Ectodermal cell (in vitro differentiated cells): ENCODE data around the gene TGFBR3.
"Not testable (repeated sequence)": the region's sequence is repeated elsewhere in the genome, so short reads cannot be mapped to it uniquely, and the experiment has no call there.

Experiments used
- H3K27ac ChIP-seq: 2 replicates; pipeline ENCODE4 v1.7.0; 2013; ENCODE audit warnings: mild to moderate bottlenecking, low read depth, low read length; ENCODE audit not compliant: insufficient read depth, poor library complexity, severe bottlenecking
- H3K27me3 ChIP-seq: 2 replicates; pipeline ENCODE4 v1.7.0; 2013; ENCODE audit warnings: mild to moderate bottlenecking, low read length; ENCODE audit not compliant: insufficient read depth, control insufficient read depth, poor library complexity, severe bottlenecking
- H3K36me3 ChIP-seq: one replicate; pipeline ENCODE4 v1.7.0; 2013; ENCODE audit warnings: low read length; ENCODE audit not compliant: control insufficient read depth, insufficient read depth
- H3K4me1 ChIP-seq: one replicate; pipeline ENCODE4 v1.7.0; 2013; ENCODE audit warnings: low read length; ENCODE audit not compliant: control insufficient read depth, insufficient read depth
- H3K4me3 ChIP-seq: 2 replicates; pipeline ENCODE4 v1.7.0; 2013; ENCODE audit warnings: low read depth, low read length, control low read depth; ENCODE audit not compliant: insufficient read depth
- H3K9me3 ChIP-seq: 2 replicates; pipeline ENCODE4 v1.7.0; 2013; ENCODE audit warnings: mild to moderate bottlenecking, low read length, moderate library complexity; ENCODE audit not compliant: control insufficient read depth
- WGBS, 2 experiments: methylation state at CpG; one replicate each; pipeline ENCODE4 v1.1.7; 2013; ENCODE audit warnings: missing lambda C conversion rate in 2 of 2; 5-methylcytosine and 5-hydroxymethylcytosine counted together

Gene TGFBR3

DNA sequence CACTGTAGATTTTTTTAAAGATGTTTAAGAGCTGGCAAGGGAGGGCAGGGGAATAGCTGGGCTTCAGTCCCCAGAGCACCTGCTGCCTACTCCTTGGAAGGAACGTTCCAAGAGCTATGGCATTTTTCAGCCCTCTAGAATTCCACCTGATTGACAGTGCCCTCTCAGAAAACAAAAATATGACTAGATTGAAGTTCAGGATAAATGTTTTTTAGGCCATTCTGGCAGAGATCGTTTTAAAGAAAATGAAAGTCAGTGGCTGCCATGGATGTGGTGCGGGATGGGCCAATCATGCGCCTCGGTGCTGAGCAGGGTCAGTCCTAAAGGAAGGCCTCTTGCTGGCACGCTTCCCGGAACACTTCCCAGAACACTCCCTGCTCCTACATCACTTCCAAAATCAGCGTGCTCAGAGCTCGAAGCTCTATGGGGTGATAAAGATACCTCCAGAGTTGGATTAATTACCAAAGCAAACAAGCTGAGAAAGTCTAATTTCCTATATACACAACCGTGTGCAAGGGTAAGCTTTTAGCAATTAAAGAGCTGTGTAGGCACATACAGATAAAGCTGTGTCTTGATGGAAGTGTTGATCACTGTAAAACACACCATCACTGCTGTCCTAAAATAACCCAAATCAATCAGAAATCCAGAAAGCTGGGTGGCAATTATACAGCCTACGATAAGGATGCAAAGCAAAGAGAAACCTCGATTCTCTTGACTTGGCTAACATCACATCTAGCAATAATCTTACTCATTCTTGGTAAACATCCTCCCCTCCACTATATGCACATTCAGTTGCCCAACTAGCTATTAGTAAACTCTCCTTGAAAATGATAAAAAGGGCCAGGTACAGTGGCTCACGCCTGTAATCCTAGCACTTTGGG is 34.6 kb downstream of the TGFBR3 start:
- Histone ChIP-seq H3K27me3 (no peaks in the 10 kb centered on the region), H3K4me3 (no peak overlapping the region), H3K4me1 (no peaks in the 10 kb centered on the region), H3K9me3 (no peaks in the 10 kb centered on the region), H3K36me3 (no peaks in the 10 kb centered on the region), H3K27ac (no peak overlapping the region)
- 86 to 94% methylated on average over 11 to 13 of the region's 13 CpGs for WGBS, 2 experiments

DNA sequence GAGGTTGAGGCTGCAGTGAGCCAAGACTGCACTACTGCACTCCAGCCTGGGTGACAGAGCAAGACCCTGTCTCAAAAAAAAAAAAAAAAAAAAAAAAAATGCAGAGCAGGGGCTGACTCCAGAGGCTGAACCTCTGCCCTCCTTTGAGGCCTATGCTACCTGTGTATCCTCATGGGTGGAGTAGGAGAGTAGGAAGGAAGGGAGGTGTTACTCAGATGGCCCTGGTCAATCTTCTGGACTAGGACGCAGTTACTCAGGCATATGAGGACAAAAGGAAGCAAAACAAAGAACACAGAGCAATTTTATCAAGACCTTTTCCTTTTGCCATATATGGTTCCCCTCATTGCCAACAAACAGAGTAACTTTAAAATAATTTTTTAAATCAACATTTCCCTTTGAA is 35.2 kb downstream of the TGFBR3 start:
- H3K4me3 ChIP-seq = no peak overlapping the region
- H3K27me3 ChIP-seq = no peaks in the 10 kb centered on the region
- no peaks in the 10 kb centered on the region for H3K9me3 ChIP-seq
- no peak overlapping the region for H3K27ac ChIP-seq
- WGBS, 2 experiments = 91 to 100% methylated on average over 1 of the region's 1 CpG
- H3K36me3 ChIP-seq = no peaks in the 10 kb centered on the region
- H3K4me1 ChIP-seq = peaks cover 3% of the 10 kb centered on the region

DNA sequence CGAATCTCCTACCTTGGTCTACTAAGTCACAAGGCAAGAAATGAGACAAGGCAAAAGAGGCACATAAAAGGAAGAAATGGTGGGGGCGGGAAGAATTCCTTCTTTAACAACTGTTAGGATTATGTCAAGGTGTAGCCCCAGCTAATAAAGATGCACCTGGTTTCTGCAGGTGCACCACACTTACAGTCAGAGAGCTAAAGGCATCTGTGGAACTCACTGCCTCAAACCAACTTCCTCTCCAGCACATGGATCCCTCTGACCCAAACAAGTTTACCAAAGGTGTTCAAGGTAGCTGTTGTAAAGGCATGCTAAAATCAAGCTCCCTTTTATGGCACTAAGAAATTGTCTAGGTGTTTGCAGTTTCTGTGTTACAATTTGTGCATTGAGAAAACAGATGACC is 38.1 kb downstream of the TGFBR3 start:
- Histone ChIP-seq H3K27ac (no peak overlapping the region), H3K4me3 (no peak overlapping the region), H3K36me3 (no peaks in the 10 kb centered on the region), H3K9me3 (no peaks in the 10 kb centered on the region), H3K4me1 (peaks cover 8% of the 10 kb centered on the region), H3K27me3 (no peaks in the 10 kb centered on the region)
- WGBS, 2 experiments = 92 to 97% methylated on average over 2 of the region's 2 CpGs

DNA sequence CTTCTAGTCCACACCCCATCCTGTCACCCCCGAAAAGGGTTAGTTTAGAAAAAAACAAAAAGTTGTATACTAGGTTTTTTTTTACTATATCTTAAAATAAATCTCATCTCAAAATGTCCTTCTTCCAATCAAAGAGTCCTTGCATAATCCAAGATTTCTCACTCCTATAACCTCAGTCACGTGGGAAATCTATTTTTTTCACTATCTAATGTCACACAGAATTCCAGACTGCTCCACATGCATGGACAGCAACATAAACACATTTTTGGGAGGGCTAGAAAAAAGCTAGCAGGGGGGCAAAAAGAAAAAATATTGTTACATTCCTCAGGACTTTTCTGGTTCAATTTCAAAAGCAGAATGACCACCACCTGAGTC is 39.3 kb downstream of the TGFBR3 start:
- Histone ChIP-seq H3K27ac (no peak overlapping the region), H3K27me3 (no peaks in the 10 kb centered on the region), H3K9me3 (no peaks in the 10 kb centered on the region), H3K36me3 (no peaks in the 10 kb centered on the region), H3K4me3 (no peak overlapping the region), H3K4me1 (peaks cover 8% of the 10 kb centered on the region)
- WGBS, 2 experiments = 93 to 100% methylated on average over 1 of the region's 2 CpGs

DNA sequence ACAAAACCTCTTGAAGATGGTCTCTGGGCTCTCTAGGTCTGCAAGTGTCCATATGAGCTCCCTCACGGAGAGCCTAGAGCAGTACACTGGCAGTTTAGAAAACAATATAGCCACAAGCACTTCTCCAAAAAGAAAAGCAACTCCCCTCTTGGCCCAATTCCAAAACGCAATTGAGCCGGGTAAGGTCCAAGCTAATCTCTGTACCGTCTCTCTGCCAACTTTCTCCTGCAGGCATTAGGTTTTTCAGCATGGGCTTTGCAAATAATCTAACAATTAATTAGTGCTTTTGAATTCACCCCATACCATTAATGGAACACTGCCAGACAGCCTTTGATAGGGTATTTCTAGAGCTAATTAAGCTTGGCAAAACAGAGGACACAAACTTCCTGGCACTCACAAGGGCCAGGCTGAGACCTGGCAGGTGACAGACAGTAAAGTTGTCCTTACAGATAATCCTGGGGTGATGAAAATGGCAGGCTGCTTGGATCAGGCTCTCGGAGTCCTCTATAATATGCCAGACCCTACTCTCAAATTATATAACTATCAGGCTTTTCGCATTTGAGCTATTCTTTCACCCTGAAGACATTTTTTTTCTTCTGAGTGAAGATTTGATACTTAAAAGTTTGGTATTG is 39.8 kb downstream of the TGFBR3 start:
- 67 to 75% methylated on average over 5 of the region's 6 CpGs for WGBS, 2 experiments
- Histone ChIP-seq H3K9me3 (no peaks in the 10 kb centered on the region), H3K4me1 (peaks cover 8% of the 10 kb centered on the region), H3K36me3 (no peaks in the 10 kb centered on the region), H3K27me3 (no peaks in the 10 kb centered on the region), H3K27ac (no peak overlapping the region), H3K4me3 (no peak overlapping the region)

DNA sequence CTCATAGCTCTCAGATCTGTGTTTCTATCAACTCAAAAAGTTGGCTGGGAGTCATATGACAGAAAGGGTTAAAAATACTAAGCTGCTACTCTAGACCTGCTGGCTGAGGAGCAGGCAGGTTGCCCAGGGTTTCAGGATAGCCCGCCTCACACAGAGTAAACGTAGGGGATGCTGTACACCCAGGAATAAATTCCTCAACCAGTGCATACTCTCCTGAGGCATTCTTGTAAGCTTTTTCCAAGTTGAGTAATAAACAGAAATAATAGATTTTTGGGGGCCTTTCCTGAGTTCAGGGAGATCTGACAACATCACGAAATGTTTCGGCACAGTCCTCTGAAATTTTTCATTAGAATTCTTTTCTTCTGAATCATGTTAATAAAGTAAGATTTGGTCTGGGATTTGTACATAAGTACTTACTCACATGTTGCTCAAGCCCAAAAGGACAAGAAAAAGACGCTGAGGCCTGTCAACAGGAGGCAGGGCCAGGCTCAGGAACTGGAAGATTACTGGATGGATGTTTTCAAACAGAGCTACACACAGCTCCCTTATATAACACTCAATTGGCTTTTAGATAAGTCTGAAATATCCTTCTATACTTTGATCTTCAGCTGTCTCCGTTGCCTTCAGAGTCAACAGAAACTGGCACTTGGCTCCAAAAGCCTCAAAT is 41.0 kb downstream of the TGFBR3 start:
- 82 to 86% methylated on average over 4 to 6 of the region's 6 CpGs for WGBS, 2 experiments
- Histone ChIP-seq H3K9me3 (no peaks in the 10 kb centered on the region), H3K27ac (no peak overlapping the region), H3K36me3 (no peaks in the 10 kb centered on the region), H3K4me1 (peaks cover 8% of the 10 kb centered on the region), H3K27me3 (no peaks in the 10 kb centered on the region), H3K4me3 (no peak overlapping the region)

GRCh38 chr1:91843843-91844242 is 42.1 kb downstream of the TGFBR3 start:
- Histone ChIP-seq H3K27me3 (no peaks in the 10 kb centered on the region), H3K36me3 (no peaks in the 10 kb centered on the region), H3K4me3 (no peak overlapping the region), H3K4me1 (peaks cover 8% of the 10 kb centered on the region), H3K9me3 (no peaks in the 10 kb centered on the region), H3K27ac (no peak overlapping the region)
- 91 to 96% methylated on average over 3 of the region's 3 CpGs for WGBS, 2 experiments

DNA sequence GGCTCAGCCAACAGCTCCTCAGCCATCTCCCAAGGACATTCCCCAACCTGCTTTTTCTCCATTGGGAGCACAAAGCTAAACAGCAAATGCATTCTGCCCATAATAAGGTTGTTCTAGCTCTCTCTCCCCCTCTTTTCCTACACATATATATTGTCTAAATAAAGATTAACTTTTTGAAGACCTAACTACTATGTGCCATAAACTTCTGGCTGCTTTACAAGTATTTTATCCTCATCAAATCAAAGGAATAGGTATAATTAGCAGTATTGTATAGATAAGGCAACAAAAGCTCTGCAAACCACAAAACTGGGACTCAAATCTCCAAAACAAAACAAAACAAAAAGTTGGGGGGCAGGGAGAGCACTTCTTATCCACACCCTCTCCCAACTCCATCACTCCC is 43.4 kb downstream of the TGFBR3 start:
- Histone ChIP-seq H3K4me3 (no peak overlapping the region), H3K9me3 (no peaks in the 10 kb centered on the region), H3K36me3 (no peaks in the 10 kb centered on the region), H3K27ac (no peak overlapping the region), H3K27me3 (no peaks in the 10 kb centered on the region), H3K4me1 (peaks cover 8% of the 10 kb centered on the region)

DNA sequence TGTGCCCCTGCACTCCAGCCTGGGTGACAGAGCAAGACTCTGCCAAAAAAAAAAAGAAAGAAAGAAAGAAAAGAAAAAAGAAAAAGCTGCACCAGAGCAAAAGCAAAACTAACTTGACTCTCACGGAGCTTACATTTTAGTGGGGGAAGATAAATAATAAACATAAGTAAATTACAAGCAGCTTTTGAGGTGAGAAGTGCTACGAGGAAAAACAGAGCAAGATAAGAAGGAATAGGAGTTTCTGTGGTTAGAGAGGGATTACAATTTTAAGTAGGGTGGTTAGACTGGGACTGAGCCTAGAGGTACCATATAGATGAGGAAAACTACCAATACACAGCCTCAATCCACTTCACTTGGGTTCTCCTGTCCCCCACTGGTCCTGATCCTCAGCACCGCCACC is 43.9 kb downstream of the TGFBR3 start:
- WGBS, 2 experiments = 93 to 96% methylated on average over 3 of the region's 3 CpGs
- Histone ChIP-seq H3K9me3 (no peaks in the 10 kb centered on the region), H3K4me3 (no peak overlapping the region), H3K36me3 (no peaks in the 10 kb centered on the region), H3K27ac (no peak overlapping the region), H3K27me3 (no peaks in the 10 kb centered on the region), H3K4me1 (peaks cover 8% of the 10 kb centered on the region)

- H3K27me3 ChIP-seq, H3K9me3 ChIP-seq, H3K4me1 ChIP-seq, H3K4me3 ChIP-seq, H3K27ac ChIP-seq, H3K36me3 ChIP-seq: not testable (repeated sequence)
Observed at GRCh38 chr1:91840276-91840675, 45.7 kb downstream of the TGFBR3 start.
